WI38 (cell line): ENCODE measurements around the gene C11orf42.

ENCODE experiments used
- H3K4me3 ChIP-seq: 2 replicates; pipeline ENCODE4 v1.5.1; 2011; ENCODE audit warnings: low read depth, mild to moderate bottlenecking, control low read depth, low read length
- TF ChIP-seq, protein P1 (sequence below): IDR thresholded peaks from 2 replicates; pipeline ENCODE4 v1.5.1; 2012; ENCODE audit warnings: low read depth, mild to moderate bottlenecking, control low read depth, low read length

Gene C11orf42

DNA sequence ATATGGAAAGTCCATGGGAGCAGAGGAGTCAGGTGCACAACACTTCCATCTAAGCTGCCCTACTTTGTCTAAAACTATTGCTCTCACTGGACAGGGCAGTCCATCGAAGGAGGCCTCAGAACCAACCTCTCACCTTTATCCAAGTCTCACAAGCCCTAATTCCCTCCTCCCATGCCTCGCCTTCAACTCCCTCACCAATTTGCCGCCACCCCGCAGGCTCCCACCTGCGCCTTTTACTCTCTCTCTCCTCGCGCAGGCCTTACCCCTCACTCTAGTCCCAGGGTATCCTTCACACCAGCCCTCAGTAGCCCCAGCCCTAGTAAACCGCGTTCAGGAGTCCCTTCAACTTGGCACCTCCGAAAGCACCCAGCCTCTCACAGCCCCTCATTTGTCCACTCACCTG is 28.6 kb downstream of the C11orf42 start:
- TF ChIP-seq, protein P1, sequence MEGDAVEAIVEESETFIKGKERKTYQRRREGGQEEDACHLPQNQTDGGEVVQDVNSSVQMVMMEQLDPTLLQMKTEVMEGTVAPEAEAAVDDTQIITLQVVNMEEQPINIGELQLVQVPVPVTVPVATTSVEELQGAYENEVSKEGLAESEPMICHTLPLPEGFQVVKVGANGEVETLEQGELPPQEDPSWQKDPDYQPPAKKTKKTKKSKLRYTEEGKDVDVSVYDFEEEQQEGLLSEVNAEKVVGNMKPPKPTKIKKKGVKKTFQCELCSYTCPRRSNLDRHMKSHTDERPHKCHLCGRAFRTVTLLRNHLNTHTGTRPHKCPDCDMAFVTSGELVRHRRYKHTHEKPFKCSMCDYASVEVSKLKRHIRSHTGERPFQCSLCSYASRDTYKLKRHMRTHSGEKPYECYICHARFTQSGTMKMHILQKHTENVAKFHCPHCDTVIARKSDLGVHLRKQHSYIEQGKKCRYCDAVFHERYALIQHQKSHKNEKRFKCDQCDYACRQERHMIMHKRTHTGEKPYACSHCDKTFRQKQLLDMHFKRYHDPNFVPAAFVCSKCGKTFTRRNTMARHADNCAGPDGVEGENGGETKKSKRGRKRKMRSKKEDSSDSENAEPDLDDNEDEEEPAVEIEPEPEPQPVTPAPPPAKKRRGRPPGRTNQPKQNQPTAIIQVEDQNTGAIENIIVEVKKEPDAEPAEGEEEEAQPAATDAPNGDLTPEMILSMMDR = no peak
- H3K4me3 ChIP-seq = peak overlapping the region; percentile 96

DNA sequence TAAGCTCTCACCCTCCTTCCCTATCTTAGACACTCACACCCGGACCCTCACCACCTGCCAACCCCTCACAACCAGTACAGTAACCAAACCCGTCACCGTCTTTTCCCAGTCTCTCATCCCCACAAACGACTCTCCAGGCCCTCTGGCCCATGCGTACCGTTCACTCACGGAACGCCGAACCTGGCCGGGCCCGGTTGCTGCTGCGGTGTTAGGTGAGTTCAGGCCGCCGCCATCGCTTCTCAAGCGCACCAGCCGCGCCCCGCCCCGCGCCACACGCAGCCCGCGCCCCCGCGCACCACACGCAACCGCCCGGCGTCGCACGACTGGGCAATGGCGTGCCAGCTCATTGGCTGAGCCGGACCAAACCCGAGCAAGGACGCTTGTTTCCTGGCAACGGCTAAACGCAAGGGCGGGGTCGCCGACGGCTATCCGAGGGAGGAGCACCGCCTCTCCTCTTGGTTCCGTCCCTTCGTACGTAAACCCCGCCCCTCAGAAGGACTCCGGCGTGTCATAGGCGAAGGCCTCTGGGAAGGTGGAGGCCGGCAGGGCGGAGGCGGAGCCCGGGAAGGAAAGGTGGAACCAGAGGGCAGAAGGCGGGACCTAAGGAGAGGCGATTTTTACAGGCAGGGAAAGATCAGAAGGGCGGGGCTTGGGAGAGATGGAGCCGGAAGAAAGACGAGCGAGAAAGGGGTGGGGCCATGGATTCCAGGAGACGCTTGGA is 29.2 kb downstream of the C11orf42 start, which contains the start of gene FHIP1B:
TSS of gene FHIP1B (minus strand) at position 250 of the 721 bp plus-strand sequence. CDS start 10,120 bp downstream, outside the sequence.
- peak within 1 kb of the TSS; percentile 96 for H3K4me3 ChIP-seq
- TF ChIP-seq, protein P1 = no peak

DNA sequence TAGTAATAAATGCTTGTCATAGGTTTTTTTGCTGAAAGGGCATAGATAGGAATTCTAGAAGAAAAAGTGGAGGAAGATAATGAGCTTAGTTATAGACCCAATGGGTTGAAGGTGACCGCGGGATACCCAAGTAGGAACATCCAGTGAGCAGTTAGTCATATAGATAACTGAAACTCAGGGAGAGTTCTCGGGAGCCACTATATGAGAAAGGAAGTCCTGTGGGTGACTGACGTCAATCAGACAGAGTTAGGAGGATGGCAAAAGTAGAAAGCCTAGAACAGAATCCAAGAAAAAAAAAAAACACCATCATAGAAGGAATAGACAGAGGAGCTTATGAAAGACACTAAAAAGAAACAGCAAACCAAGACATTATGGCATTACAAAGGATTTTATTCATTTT is 31.9 kb downstream of the C11orf42 start:
- TF ChIP-seq, protein P1 = no peak
- H3K4me3 ChIP-seq = no peak overlapping the region

DNA sequence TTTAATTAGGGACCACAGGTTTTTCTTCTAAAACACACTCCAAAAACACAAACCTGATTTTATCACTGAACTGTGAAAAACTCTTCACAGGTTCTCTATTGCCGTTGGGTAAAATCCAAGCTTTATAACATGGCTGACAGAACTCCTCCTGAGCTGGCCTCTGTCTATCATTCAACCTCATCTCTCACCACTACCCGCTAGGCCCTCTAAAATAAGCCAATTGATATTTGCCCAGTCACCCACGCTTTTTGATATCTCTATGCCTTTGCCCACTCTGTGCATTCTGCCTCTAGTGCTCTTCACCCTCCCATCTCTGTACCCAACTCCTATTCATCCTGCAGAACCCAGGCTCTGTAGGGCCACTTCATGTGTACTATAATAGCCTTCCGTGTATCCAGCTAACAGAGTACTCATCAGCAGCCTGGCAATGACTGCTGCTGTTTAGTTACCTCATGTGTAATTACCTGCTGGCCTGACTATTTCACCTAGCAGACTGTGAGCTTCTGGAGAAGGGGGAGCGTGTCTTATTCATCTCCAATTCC is 32.5 kb downstream of the C11orf42 start:
- TF ChIP-seq, protein P1 = no peak
- H3K4me3 ChIP-seq = no peak overlapping the region

DNA sequence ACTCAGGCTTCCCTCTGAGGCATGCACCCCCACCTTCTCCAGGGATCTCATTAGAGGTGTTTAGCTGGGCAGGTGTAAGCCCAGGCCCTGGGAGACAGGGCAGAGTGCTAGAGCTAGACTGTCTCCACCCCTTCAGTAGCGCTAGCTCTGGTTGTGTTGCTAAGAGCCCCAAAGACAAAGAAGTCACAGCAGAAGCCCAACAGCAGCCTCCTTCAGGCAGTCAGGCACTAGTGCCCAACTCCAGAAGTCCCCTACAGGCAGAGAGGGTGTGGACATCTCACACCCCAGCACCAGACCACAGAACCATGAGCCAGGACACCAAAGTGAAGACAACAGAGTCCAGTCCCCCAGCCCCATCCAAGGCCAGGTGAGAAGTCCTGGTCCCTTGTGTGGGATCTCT is 33.5 kb downstream of the C11orf42 start, which contains the start of gene CNGA4:
TSS of gene CNGA4 (plus strand) at position 188 of the 400 bp plus-strand sequence. CDS start at position 306, 118 bp downstream.
- no peak within 1 kb of the TSS for H3K4me3 ChIP-seq
- TF ChIP-seq, protein P1 = no peak

DNA sequence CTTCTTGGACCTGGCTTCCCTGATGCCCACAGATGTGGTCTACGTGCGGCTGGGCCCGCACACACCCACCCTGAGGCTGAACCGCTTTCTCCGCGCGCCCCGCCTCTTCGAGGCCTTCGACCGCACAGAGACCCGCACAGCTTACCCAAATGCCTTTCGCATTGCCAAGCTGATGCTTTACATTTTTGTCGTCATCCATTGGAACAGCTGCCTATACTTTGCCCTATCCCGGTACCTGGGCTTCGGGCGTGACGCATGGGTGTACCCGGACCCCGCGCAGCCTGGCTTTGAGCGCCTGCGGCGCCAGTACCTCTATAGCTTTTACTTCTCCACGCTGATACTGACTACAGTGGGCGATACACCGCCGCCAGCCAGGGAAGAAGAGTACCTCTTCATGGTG is 34.8 kb downstream of the C11orf42 start:
- no peak overlapping the region for H3K4me3 ChIP-seq
- TF ChIP-seq, protein P1 = no peak

DNA sequence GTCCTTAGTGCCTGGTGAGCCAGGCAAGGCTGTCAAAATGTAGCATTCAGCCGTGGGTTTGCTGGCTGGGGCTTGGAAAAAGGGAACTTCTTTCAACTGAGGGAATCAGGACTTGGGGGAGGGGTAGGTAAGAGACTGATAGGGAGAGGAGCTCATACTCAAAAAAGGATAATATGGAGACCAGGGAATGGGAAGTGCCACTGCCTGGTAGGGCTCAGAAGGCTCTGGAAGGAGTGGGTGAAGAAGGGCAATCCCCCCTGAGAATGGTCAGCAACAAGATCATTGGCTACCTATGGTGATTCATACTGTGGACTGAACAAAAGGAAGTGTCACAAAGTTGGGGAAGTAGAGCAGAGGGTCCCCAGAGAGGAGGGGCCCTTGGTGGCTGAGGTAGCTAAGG is 35.4 kb downstream of the C11orf42 start:
- TF ChIP-seq, protein P1 = no peak

More for the DNA sequence above, 35.4 kb downstream of the C11orf42 start:
- H3K4me3 ChIP-seq = no peak overlapping the region
